Coronary artery (tissue), 2 donors: Measurements from ENCODE around the gene PRSS33.

Experiments
- DNase-seq: peaks from one replicate; pipeline ENCODE4 v3.0.0-alpha.2; 2017; ENCODE audit warnings: low spot score
- H3K27ac ChIP-seq, 2 donors: fragments of 200-600 bp; sonication (generic); one replicate each; pipeline ENCODE4 v1.5.1; 2016 to 2019
- H3K4me3 ChIP-seq: fragments of 200-600 bp; sonication (generic); 2 replicates; pipeline ENCODE4 v1.5.1; 2016; ENCODE audit warnings: mild to moderate bottlenecking, moderate library complexity
- CTCF ChIP-seq: fragments of 200-600 bp; sonication (generic); IDR thresholded peaks from one replicate; pipeline ENCODE4 v1.5.1; 2019; ENCODE audit warnings: antibody characterized with exemption

Gene PRSS33

GRCh38 chr16:2799205-2799858 is 12.0 kb upstream of the PRSS33 start:
- H3K27ac ChIP-seq = no peak overlapping the region
- no peak for TF ChIP-seq CTCF
- H3K4me3 ChIP-seq = no peak overlapping the region
- no peak for DNase-seq

GRCh38 chr16:2798723-2799204 is 11.4 kb upstream of the PRSS33 start:
- H3K4me3 ChIP-seq = no peak overlapping the region
- no peak for DNase-seq
- H3K27ac ChIP-seq = no peak overlapping the region
- TF ChIP-seq CTCF = no peak

- DNase-seq = no peak
- TF ChIP-seq CTCF = no peak
- no peak overlapping the region for H3K27ac ChIP-seq
Observed at GRCh38 chr16:2795395-2796143, 8.2 kb upstream of the PRSS33 start.

GRCh38 chr16:2792940-2793339 is 5.6 kb upstream of the PRSS33 start:
- TF ChIP-seq CTCF = no peak
- H3K4me3 ChIP-seq = no peak overlapping the region
- no peak for DNase-seq
- H3K27ac ChIP-seq = no peak overlapping the region

More at GRCh38 chr16:2795395-2796143, 8.2 kb upstream of the PRSS33 start:
- no peak overlapping the region for H3K4me3 ChIP-seq

- no peak overlapping the region for H3K27ac ChIP-seq
- DNase-seq = no peak
- no peak overlapping the region for H3K4me3 ChIP-seq
- TF ChIP-seq CTCF = no peak
Observed at GRCh38 chr16:2791174-2791573, 3.8 kb upstream of the PRSS33 start.

- no peak for DNase-seq
- Histone ChIP-seq H3K27ac (no peak overlapping the region), H3K4me3 (no peak overlapping the region)
- no peak for TF ChIP-seq CTCF
Observed at GRCh38 chr16:2790631-2791030, 3.3 kb upstream of the PRSS33 start.

GRCh38 chr16:2787961-2788360 is 601 bp upstream of the PRSS33 start:
- TF ChIP-seq CTCF = no peak
- no peak overlapping the region for H3K27ac ChIP-seq
- no peak overlapping the region for H3K4me3 ChIP-seq
- DNase-seq = no peak
